GM21576 (cell line): Measurements from ENCODE around the gene GBX1.

Experiments used
- ATAC-seq: cut with Tn5 transposase; IDR thresholded peaks from one replicate; pipeline ENCODE4 v1.9.1; 2021; ENCODE audit warnings: mild to moderate bottlenecking, moderate library complexity; ENCODE audit not compliant: unreplicated experiment

Gene GBX1

GRCh38 chr7:151141311-151141854, 26.1 kb downstream of the GBX1 start:
- no peak for ATAC-seq

GRCh38 chr7:151140826-151141225, 26.7 kb downstream of the GBX1 start:
- ATAC-seq, result no peak

- ATAC-seq, result no peak
Observed at GRCh38 chr7:151139791-151140190, 27.7 kb downstream of the GBX1 start.

GRCh38 chr7:151139071-151139790, 28.3 kb downstream of the GBX1 start:
- no peak for ATAC-seq

GRCh38 chr7:151138153-151138851, 29.2 kb downstream of the GBX1 start:
- ATAC-seq, result no peak

GRCh38 chr7:151137791-151138152, 29.7 kb downstream of the GBX1 start:
- no peak for ATAC-seq

- no peak for ATAC-seq
Observed at GRCh38 chr7:151137076-151137675, 30.3 kb downstream of the GBX1 start.

GRCh38 chr7:151135866-151136843, 31.3 kb downstream of the GBX1 start:
- no peak for ATAC-seq

GRCh38 chr7:151135525-151135845, 32.0 kb downstream of the GBX1 start:
- no peak for ATAC-seq

GRCh38 chr7:151134743-151135524, 32.6 kb downstream of the GBX1 start:
- no peak for ATAC-seq

- no peak for ATAC-seq
Observed at GRCh38 chr7:151133986-151134742, 33.3 kb downstream of the GBX1 start.

GRCh38 chr7:151133266-151133985, 34.1 kb downstream of the GBX1 start:
- no peak for ATAC-seq

- no peak for ATAC-seq
Observed at GRCh38 chr7:151132461-151133205, 34.9 kb downstream of the GBX1 start.

GRCh38 chr7:151131592-151132293, 35.8 kb downstream of the GBX1 start:
- ATAC-seq, result no peak

GRCh38 chr7:151131224-151131591, 36.3 kb downstream of the GBX1 start:
- no peak for ATAC-seq

- no peak for ATAC-seq
Observed at GRCh38 chr7:151130741-151131157, 36.7 kb downstream of the GBX1 start.

GRCh38 chr7:151129960-151130591, 37.4 kb downstream of the GBX1 start:
- ATAC-seq, result no peak
